ENCODE results near the gene MYZAP. TPM values are rescaled to one million over a fixed set of nuclear protein-coding genes. Genes with fewer than 3 reads are reported as not detected.

Gene MYZAP
- total RNA-seq, 1 experiment from 2014 or later: 0.63 TPM

DNA sequence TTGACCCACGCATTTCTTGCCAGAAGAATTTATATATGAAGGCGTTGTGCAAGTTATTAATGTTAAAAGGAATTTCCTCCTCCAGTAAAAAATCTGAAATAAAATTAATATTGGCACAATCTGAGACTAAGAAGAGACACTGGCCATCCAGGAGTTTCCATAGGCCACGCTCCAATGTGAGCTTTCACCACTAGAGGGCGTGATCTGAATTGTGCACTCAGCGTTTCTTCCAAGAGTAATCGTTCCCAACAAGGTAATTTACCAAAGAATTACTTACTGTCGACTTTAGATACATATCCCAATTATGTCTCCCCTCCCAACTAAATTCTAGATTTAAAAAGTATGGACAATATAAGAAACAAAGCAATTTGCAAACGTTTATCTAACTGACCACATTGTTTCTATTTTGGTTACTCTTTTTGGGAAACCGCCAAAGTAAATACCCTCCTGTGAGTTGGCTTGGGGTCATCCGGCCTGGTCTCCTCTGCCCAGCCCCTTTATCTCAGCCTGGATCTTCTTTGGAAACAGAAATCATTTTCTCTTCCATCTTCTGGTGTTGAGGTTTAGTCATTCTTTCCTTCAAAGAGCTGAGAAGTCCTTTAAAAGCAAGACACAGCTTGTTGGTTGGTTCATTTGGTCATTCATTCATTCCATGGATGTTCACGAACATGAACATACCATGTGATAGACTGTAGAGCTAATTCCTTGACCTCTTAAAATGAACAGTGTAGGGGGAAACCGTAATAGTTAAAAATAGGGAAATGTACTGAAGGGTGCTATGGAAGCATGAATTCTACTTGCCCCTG is 141.0 kb downstream of the MYZAP start:
- Mint-ChIP-seq H3K4me1 (peaks cover 4 to 10% of the 10 kb centered on the region in 2 experiments; a peak in 3 of 4 replicates), H3K36me3 (ENCODE audit: insufficient read depth in 1 of 3, low read depth in 3 of 3) (no peaks in the 10 kb centered on the region; a peak in 1 of 7 replicates), H3K27ac (no peak overlapping the region), H3K27me3 (ENCODE audit: low read depth) (0 out of 2 replicates have a peak, but pooled peaks cover 2% of the 10 kb centered on the region), H3K4me3 (no peak overlapping the region), H3K9me3 (peaks cover 0 to 2% of the 10 kb centered on the region in 2 experiments; a peak in 1 of 5 replicates)
- H3K27ac ChIP-seq (ENCODE audit: insufficient read length, low read depth, low read length): no peak overlapping the region
- H3K14ac ChIP-seq (ENCODE audit: insufficient read depth, low read length): no peak overlapping the region
- H4K8ac ChIP-seq (replicated peaks; ENCODE audit: insufficient read length, low read depth, low read length): no peak overlapping the region
- no peaks in the 10 kb centered on the region for H3K79me1 ChIP-seq (ENCODE audit: insufficient read depth, low read depth, low read length, poor library complexity, severe bottlenecking)
- H3K18ac ChIP-seq (ENCODE audit: insufficient read length, low read depth, low read length): no peak overlapping the region
- no peak overlapping the region for H2BK5ac ChIP-seq (ENCODE audit: insufficient read length, low read length)
- no peaks in the 10 kb centered on the region for H3K79me2 ChIP-seq (ENCODE audit: insufficient read depth, low read length)
- H3K4ac ChIP-seq (ENCODE audit: low read depth, low read length): no peak overlapping the region
- no peak overlapping the region for H2BK20ac ChIP-seq (ENCODE audit: low read depth, low read length, poor library complexity, severe bottlenecking)
- DNase-seq: peak; percentile 60
- no peak overlapping the region for H3K9ac ChIP-seq (ENCODE audit: extremely low read depth, insufficient read length, low read length)
- H3K27me3 ChIP-seq (ENCODE audit: insufficient read depth, low read length): no peaks in the 10 kb centered on the region
- H3K23ac ChIP-seq (ENCODE audit: insufficient read length, low read depth, low read length): no peak overlapping the region
- no peak overlapping the region for H4K91ac ChIP-seq (ENCODE audit: insufficient read length, low read depth, low read length)
- H3K9me3 ChIP-seq (ENCODE audit: control insufficient read depth, low read depth, low read length): no peaks in the 10 kb centered on the region
- H3K4me1 ChIP-seq (ENCODE audit: insufficient read depth, low read length): no peaks in the 10 kb centered on the region
- H2BK12ac ChIP-seq (ENCODE audit: insufficient read length, low read depth, low read length): no peak overlapping the region
- H2BK120ac ChIP-seq (ENCODE audit: low read depth, low read length, poor library complexity, severe bottlenecking): no peak overlapping the region
- H3K4me2 ChIP-seq (ENCODE audit: insufficient read depth, insufficient read length, low read length): no peak overlapping the region
- no peak overlapping the region for H3T11ph ChIP-seq (ENCODE audit: low read length)
- no peak overlapping the region for H2AFZ ChIP-seq (ENCODE audit: low read length)
- TF ChIP-seq, protein P1, sequence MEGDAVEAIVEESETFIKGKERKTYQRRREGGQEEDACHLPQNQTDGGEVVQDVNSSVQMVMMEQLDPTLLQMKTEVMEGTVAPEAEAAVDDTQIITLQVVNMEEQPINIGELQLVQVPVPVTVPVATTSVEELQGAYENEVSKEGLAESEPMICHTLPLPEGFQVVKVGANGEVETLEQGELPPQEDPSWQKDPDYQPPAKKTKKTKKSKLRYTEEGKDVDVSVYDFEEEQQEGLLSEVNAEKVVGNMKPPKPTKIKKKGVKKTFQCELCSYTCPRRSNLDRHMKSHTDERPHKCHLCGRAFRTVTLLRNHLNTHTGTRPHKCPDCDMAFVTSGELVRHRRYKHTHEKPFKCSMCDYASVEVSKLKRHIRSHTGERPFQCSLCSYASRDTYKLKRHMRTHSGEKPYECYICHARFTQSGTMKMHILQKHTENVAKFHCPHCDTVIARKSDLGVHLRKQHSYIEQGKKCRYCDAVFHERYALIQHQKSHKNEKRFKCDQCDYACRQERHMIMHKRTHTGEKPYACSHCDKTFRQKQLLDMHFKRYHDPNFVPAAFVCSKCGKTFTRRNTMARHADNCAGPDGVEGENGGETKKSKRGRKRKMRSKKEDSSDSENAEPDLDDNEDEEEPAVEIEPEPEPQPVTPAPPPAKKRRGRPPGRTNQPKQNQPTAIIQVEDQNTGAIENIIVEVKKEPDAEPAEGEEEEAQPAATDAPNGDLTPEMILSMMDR (conservative IDR thresholded peaks at IDR 0.05): peak; percentile 96
- no peak overlapping the region for H2AK5ac ChIP-seq (ENCODE audit: insufficient read length, low read length)
- no peaks in the 10 kb centered on the region for H3K23me2 ChIP-seq (ENCODE audit: insufficient read length, low read depth, low read length, poor library complexity, severe bottlenecking)
- no CpG with 5 or more reads among the region's 12 CpGs for WGBS (ENCODE audit: extremely low coverage, insufficient read length, low lambda C conversion rate)
- H3K56ac ChIP-seq (ENCODE audit: insufficient read length, low read depth, low read length): no peak overlapping the region
- no peaks in the 10 kb centered on the region for H4K20me1 ChIP-seq (ENCODE audit: control insufficient read depth, insufficient read depth, insufficient read length)
- H2BK15ac ChIP-seq (ENCODE audit: low read depth, low read length): no peak overlapping the region
- no peak overlapping the region for H4K5ac ChIP-seq (ENCODE audit: insufficient read length, low read depth, low read length)
